Tibial nerve (tissue), 4 donors: ENCODE measurements around the gene FOXP4. TPM values are rescaled to one million over a fixed set of nuclear protein-coding genes. Genes with fewer than 3 reads are reported as not detected.

Experiments
- DNase-seq, 2 donors: peaks; one replicate each; pipeline ENCODE4 v3.0.0-alpha.2; 2019; ENCODE audit warnings: low spot score in 2 of 2
- H3K27ac ChIP-seq, 4 donors: fragments of 200-600 bp; sonication (generic) in 3 of 4; one replicate each; pipeline ENCODE4 v1.5.1; 2017 to 2019; ENCODE audit warnings: mild to moderate bottlenecking in 1 of 4
- H3K27me3 ChIP-seq, 2 donors: fragments of 200-600 bp; sonication (generic) in 1 of 2; one replicate each; pipeline versions ENCODE4 v1.5.1 to v1.6.0; 2017 to 2019
- H3K36me3 ChIP-seq, 3 donors: fragments of 200-600 bp; sonication (generic); one replicate each; pipeline ENCODE4 v1.5.1; 2018 to 2019
- H3K4me1 ChIP-seq, 4 donors: fragments of 200-600 bp; sonication (generic) in 3 of 4; one replicate each; pipeline ENCODE4 v1.5.1; 2017 to 2019
- H3K4me3 ChIP-seq, 4 donors: fragments of 200-600 bp; sonication (generic) in 3 of 4; one replicate each; pipeline ENCODE4 v1.5.1; 2017 to 2019; ENCODE audit warnings: mild to moderate bottlenecking in 1 of 4, moderate library complexity in 1 of 4
- H3K9me3 ChIP-seq, 4 donors: fragments of 200-600 bp; sonication (generic) in 3 of 4; one replicate each; pipeline ENCODE4 v1.5.1; 2017 to 2019
- EP300 ChIP-seq, 2 donors: sonication (generic); formaldehyde crosslinking; IDR thresholded peaks; one replicate each; pipeline ENCODE4 v1.6.1; 2017; ENCODE audit warnings: antibody characterized with exemption in 2 of 2, mild to moderate bottlenecking in 1 of 2
- POLR2A ChIP-seq, 2 donors: fragments of 450-650 bp; IDR thresholded peaks; one replicate each; pipeline ENCODE4 v1.6.1; 2017; ENCODE audit warnings: antibody characterized with exemption in 2 of 2, mild to moderate bottlenecking in 2 of 2, moderate library complexity in 2 of 2
- whole genome bisulfite sequencing, 2 donors: methylation state at CpG; one replicate each; pipeline ENCODE4 v1.1.5; 2018; 5-methylcytosine and 5-hydroxymethylcytosine counted together
- total RNA-seq, 4 donors: library from RNA; depleted of rRNA; stranded (reverse); fragments of >200 nt; gene quantifications; one replicate each; pipeline ENCODE4 v1.1.0, GENCODE V29; 2016
- TF ChIP-seq, protein P1 (sequence below), 5 experiments: fragments of 200-600 bp in 3 of 5; fragments of 450-650 bp in 2 of 5; sonication (generic) in 3 of 5; IDR thresholded peaks; one replicate each; pipeline ENCODE4 v1.5.1; 2016 to 2019; ENCODE audit warnings: antibody characterized with exemption in 5 of 5, mild to moderate bottlenecking in 3 of 5, moderate library complexity in 2 of 5

Gene FOXP4
- total RNA-seq, 4 donors from 2014 or later: 11.1 to 16.2 (median 14.7) TPM

DNA sequence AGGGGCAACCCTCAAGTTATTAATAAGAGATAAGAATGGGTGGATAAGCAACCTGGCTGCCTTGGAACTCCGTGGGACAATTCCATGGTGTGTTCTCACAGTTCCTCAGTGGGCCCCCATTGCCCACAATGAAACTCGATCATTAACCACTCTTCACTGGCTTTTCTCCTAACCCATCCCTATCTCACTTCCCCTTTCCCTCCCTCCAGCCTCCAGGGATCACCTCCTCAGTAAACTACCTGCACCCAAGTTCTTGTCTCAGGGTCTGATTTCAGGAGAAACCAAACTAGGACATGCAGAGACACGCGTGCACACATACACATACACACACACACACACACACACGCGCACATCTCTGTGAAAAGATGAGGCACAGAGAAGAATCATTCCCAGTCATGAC, 37.7 kb upstream of the FOXP4 start:
- TF ChIP-seq POLR2A (IDR thresholded peaks at IDR 0.05) (no peak), EP300 (IDR thresholded peaks at IDR 0.05) (no peak)
- TF ChIP-seq, protein P1, sequence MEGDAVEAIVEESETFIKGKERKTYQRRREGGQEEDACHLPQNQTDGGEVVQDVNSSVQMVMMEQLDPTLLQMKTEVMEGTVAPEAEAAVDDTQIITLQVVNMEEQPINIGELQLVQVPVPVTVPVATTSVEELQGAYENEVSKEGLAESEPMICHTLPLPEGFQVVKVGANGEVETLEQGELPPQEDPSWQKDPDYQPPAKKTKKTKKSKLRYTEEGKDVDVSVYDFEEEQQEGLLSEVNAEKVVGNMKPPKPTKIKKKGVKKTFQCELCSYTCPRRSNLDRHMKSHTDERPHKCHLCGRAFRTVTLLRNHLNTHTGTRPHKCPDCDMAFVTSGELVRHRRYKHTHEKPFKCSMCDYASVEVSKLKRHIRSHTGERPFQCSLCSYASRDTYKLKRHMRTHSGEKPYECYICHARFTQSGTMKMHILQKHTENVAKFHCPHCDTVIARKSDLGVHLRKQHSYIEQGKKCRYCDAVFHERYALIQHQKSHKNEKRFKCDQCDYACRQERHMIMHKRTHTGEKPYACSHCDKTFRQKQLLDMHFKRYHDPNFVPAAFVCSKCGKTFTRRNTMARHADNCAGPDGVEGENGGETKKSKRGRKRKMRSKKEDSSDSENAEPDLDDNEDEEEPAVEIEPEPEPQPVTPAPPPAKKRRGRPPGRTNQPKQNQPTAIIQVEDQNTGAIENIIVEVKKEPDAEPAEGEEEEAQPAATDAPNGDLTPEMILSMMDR (IDR thresholded peaks at IDR 0.05): no peak
- Histone ChIP-seq H3K27me3 (no peaks in the 10 kb centered on the region), H3K9me3 (no peaks in the 10 kb centered on the region), H3K27ac (no peak overlapping the region), H3K4me1 (peaks cover 0 to 32% (median 16%) of the 10 kb centered on the region in 4 donors), H3K4me3 (no peak overlapping the region), H3K36me3 (no peaks in the 10 kb centered on the region)
- no peak for DNase-seq
- 92 to 95% methylated on average over 6 of the region's 6 CpGs for WGBS, 2 donors

DNA sequence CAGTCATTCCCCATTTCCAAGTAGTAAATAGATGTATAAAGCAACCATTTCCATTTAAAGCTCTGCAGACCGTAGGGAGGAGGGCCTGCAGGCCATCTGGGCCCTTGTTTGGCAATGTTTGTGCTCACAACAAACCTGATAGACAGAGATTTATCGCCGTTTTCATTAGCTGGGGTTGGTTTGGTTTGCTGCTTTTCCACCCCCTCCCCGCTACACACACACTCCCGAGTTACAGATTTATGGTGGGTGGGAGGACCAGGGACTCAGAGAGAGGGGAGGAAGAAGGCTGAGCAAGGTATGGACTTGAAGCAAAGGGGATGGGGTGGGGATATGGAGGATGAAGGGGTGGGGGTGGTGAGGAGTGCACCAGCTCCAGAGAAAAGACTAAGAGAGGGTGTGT, 36.6 kb upstream of the FOXP4 start:
- WGBS, 2 donors: 68 to 71% methylated on average over 5 of the region's 5 CpGs
- no peak overlapping the region for H3K27ac ChIP-seq

DNA sequence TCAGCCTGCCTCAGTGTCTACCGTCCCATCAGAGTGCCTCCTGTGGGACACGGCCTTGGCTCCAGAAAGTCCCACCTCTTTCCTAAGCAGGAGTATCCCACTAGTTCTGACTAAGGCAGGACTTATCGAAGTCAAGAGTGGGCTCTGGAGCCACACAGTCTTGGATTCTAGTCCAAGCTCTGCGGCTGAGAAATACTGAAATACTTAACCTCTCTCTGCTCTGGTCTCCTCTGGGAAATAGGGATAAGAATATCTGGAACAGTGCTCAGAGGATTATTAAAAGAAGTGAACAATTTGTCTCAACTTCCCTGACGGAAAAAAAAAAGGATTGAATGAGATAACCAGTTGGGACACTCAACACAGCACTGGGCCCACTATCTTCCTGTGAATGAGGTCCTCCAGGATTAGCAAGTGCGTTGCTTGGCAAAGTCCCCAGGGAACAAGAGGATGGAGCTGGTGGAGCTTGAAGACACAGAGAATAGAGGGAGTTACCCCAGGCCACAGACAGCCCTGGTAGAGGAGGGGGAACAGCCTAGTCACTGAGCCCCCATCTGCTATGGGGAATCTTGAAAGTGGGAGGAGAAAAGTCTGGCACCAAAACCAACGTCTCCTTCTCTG, 34.6 kb upstream of the FOXP4 start:
- TF ChIP-seq, protein P1 (IDR thresholded peaks at IDR 0.05): no peak
- TF ChIP-seq EP300 (IDR thresholded peaks at IDR 0.05): no peak
- TF ChIP-seq POLR2A (IDR thresholded peaks at IDR 0.05): no peak
- 68 to 88% methylated on average over 7 of the region's 7 CpGs for WGBS, 2 donors
- no peaks in the 10 kb centered on the region for H3K36me3 ChIP-seq

More for the DNA sequence above, 36.6 kb upstream of the FOXP4 start:
- Histone ChIP-seq H3K9me3 (no peaks in the 10 kb centered on the region), H3K27me3 (no peaks in the 10 kb centered on the region), H3K36me3 (no peaks in the 10 kb centered on the region), H3K4me1 (peaks cover 0 to 23% (median 9%) of the 10 kb centered on the region in 4 donors), H3K4me3 (no peak overlapping the region)
- TF ChIP-seq EP300 (IDR thresholded peaks at IDR 0.05): no peak
- TF ChIP-seq, protein P1 (IDR thresholded peaks at IDR 0.05): no peak
- TF ChIP-seq POLR2A (IDR thresholded peaks at IDR 0.05): no peak
- DNase-seq: no peak

DNA sequence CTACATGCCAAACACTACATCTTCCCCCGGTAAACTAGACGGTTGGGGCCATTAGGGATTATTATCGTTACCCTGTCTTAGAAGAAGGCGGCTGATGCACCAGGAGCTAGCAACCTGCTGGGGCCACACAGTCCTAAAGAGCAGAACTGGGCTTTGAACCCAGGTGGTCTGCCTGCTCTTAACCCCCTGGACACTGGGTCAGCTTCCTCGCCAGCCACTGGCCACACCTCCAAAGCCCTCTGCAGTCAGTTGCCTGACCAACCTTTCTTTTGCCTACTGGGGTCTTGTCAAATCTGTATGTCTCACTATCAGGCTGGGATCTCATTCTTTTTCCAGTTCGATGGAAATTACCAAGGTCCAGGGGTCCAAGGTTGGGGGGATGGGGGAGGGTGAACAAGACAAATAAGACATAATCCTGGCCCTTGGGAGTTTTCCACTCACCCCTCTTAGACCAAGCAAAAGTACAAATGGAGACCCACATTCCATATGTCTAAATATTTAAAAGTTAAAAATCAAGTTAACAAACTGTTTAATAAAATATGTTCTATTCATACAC, 34.0 kb upstream of the FOXP4 start:
- Histone ChIP-seq H3K4me1 (no peaks in the 10 kb centered on the region), H3K4me3 (no peak overlapping the region), H3K36me3 (no peaks in the 10 kb centered on the region), H3K27me3 (no peaks in the 10 kb centered on the region), H3K27ac (no peak overlapping the region), H3K9me3 (no peaks in the 10 kb centered on the region)
- TF ChIP-seq EP300 (IDR thresholded peaks at IDR 0.05) (no peak), POLR2A (IDR thresholded peaks at IDR 0.05) (no peak)
- TF ChIP-seq, protein P1 (IDR thresholded peaks at IDR 0.05): no peak
- no peak for DNase-seq
- WGBS, 2 donors: 87 to 92% methylated on average over 6 of the region's 6 CpGs

More for the DNA sequence above, 34.6 kb upstream of the FOXP4 start:
- DNase-seq: no peak
- no peaks in the 10 kb centered on the region for H3K9me3 ChIP-seq
- H3K27me3 ChIP-seq: no peaks in the 10 kb centered on the region
- H3K27ac ChIP-seq: no peak overlapping the region
- H3K4me1 ChIP-seq: peaks cover 0 to 3% (median 0%) of the 10 kb centered on the region in 4 donors
- no peak overlapping the region for H3K4me3 ChIP-seq

DNA sequence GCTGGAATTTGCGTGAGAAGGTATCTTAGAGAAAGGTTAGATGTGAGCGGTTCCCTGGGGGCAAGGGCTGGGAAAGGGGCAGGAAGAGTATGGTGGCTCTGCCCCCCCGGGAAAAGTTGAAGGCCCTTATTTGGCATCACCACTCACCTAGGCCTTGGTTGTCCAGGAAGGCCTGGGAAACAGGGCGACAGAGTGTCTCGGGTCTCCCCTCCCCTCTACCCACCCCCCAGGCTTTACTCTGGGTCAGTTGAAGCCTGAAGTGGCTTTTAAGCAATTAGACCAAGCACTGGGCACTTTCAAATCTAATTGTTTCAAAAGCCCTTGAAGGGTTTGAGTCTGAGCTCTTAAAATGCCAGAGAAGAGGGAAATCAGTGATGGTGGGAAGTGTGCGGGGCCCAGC, 30.2 kb upstream of the FOXP4 start:
- H3K27me3 ChIP-seq: no peaks in the 10 kb centered on the region
- H3K4me1 ChIP-seq: no peaks in the 10 kb centered on the region
- no peak for DNase-seq
- no peaks in the 10 kb centered on the region for H3K36me3 ChIP-seq
- TF ChIP-seq EP300 (IDR thresholded peaks at IDR 0.05) (no peak), POLR2A (IDR thresholded peaks at IDR 0.05) (no peak)
- TF ChIP-seq, protein P1 (IDR thresholded peaks at IDR 0.05): no peak
- WGBS, 2 donors: 92 to 93% methylated on average over 6 of the region's 6 CpGs
- no peaks in the 10 kb centered on the region for H3K9me3 ChIP-seq
- H3K4me3 ChIP-seq: no peak overlapping the region
- H3K27ac ChIP-seq: no peak overlapping the region
